DND-41 (cell line): ENCODE results near the gene PSRC1.

Source experiments
- ATAC-seq: fragments of 200-7000 bp; cut with Tn5 transposase; 3 replicates; pipeline ENCODE4 v1.9.1; 2021; ENCODE audit warnings: low read depth; ENCODE audit not compliant: insufficient read depth
- DNase-seq: peaks from one replicate; pipeline ENCODE4 v3.0.0-alpha.2; 2020
- H2AFZ ChIP-seq: 2 replicates; pipeline ENCODE4 v1.6.0; 2012; ENCODE audit warnings: low read depth, low read length
- H3K27ac ChIP-seq: 2 replicates; pipeline ENCODE4 v1.5.1; 2012; ENCODE audit warnings: low read length, inconsistent platforms
- H3K27me3 ChIP-seq: fragments of 200-600 bp; sonication (generic); 2 replicates; pipeline ENCODE4 v1.6.0; 2012; ENCODE audit warnings: low read length, mild to moderate bottlenecking, inconsistent platforms; ENCODE audit not compliant: insufficient read depth, poor library complexity
- H3K36me3 ChIP-seq: 2 replicates; pipeline ENCODE4 v1.5.1; 2012; ENCODE audit warnings: low read length, inconsistent platforms; ENCODE audit not compliant: insufficient read depth
- H3K4me1 ChIP-seq: 2 replicates; pipeline ENCODE4 v1.5.1; 2012; ENCODE audit warnings: mild to moderate bottlenecking, low read length; ENCODE audit not compliant: insufficient read depth
- H3K4me2 ChIP-seq: 2 replicates; pipeline ENCODE4 v1.6.0; 2012; ENCODE audit warnings: mild to moderate bottlenecking, moderate library complexity, low read length, inconsistent platforms; ENCODE audit not compliant: insufficient read depth
- H3K4me3 ChIP-seq, 2 experiments: fragments of 200-600 bp in 1 of 2; shearing (Covaris generic) in 1 of 2; 2 replicates each; pipeline ENCODE4 v1.5.1; 2012 to 2016; ENCODE audit warnings: inconsistent platforms in 2 of 2, low read length in 2 of 2, mild to moderate bottlenecking in 2 of 2, low read depth in 1 of 2, moderate library complexity in 1 of 2
- H3K79me2 ChIP-seq: 2 replicates; pipeline ENCODE4 v1.6.0; 2012; ENCODE audit warnings: low read length, inconsistent platforms; ENCODE audit not compliant: insufficient read depth
- H3K9ac ChIP-seq: 2 replicates; pipeline ENCODE4 v1.6.0; 2012; ENCODE audit warnings: low read depth, mild to moderate bottlenecking, inconsistent platforms, low read length, moderate library complexity
- H3K9me3 ChIP-seq: 2 replicates; pipeline ENCODE4 v1.5.1; 2012; ENCODE audit warnings: low read length, moderate library complexity, mild to moderate bottlenecking, inconsistent platforms; ENCODE audit not compliant: insufficient read depth, severe bottlenecking
- H4K20me1 ChIP-seq: 2 replicates; pipeline ENCODE4 v1.6.0; 2012; ENCODE audit warnings: low read length; ENCODE audit not compliant: insufficient read depth
- CTCF ChIP-seq: IDR thresholded peaks from 2 replicates; pipeline ENCODE4 v1.5.1; 2012; ENCODE audit warnings: borderline replicate concordance, low read length, moderate library complexity, mild to moderate bottlenecking; ENCODE audit not compliant: poor library complexity, severe bottlenecking; ENCODE audit errors: extremely low read depth
- EZH2 ChIP-seq: IDR thresholded peaks from 3 replicates; pipeline ENCODE4 v1.6.1; 2012; ENCODE audit warnings: borderline replicate concordance, low read depth, mild to moderate bottlenecking, moderate library complexity, low read length, inconsistent platforms; ENCODE audit not compliant: severe bottlenecking

Gene PSRC1

GRCh38 chr1:109240158-109241152 is 42.5 kb downstream of the PSRC1 start:
- no peak overlapping the region for H3K4me2 ChIP-seq
- no peaks in the 10 kb centered on the region for H3K79me2 ChIP-seq
- H3K9ac ChIP-seq = no peak overlapping the region
- H4K20me1 ChIP-seq = peaks cover 2% of the 10 kb centered on the region; the same call in 1 of the 2 replicates
- H3K27me3 ChIP-seq = no peaks in the 10 kb centered on the region
- ATAC-seq (peak; percentile 47), DNase-seq (peak; percentile 49)
- H3K4me1 ChIP-seq = no peaks in the 10 kb centered on the region
- H3K4me3 ChIP-seq = no peak overlapping the region
- H3K36me3 ChIP-seq = peaks cover 44% of the 10 kb centered on the region
- H2AFZ ChIP-seq = no peak overlapping the region
- TF ChIP-seq CTCF (no peak), EZH2 (no peak)
- H3K27ac ChIP-seq = no peak overlapping the region
- H3K9me3 ChIP-seq = no peaks in the 10 kb centered on the region

- TF ChIP-seq EZH2 (no peak), CTCF (peak; percentile 68)
- Histone ChIP-seq H3K36me3 (peaks cover 53% of the 10 kb centered on the region), H3K4me2 (no peak overlapping the region), H3K27me3 (no peaks in the 10 kb centered on the region), H2AFZ (no peak overlapping the region), H4K20me1 (peaks cover 2% of the 10 kb centered on the region; the same call in 1 of the 2 replicates), H3K4me3 (no peak overlapping the region), H3K4me1 (no peaks in the 10 kb centered on the region), H3K27ac (no peak overlapping the region), H3K79me2 (no peaks in the 10 kb centered on the region), H3K9me3 (no peaks in the 10 kb centered on the region), H3K9ac (no peak overlapping the region)
- DNase-seq (peak; percentile 48), ATAC-seq (peak; percentile 74)
These were observed 43.4 kb downstream of the PSRC1 start for GRCh38 chr1:109239409-109240068.

GRCh38 chr1:109239047-109239408 is 43.9 kb downstream of the PSRC1 start:
- Histone ChIP-seq H4K20me1 (peaks cover 2% of the 10 kb centered on the region; the same call in 1 of the 2 replicates), H3K4me1 (no peaks in the 10 kb centered on the region), H3K9ac (no peak overlapping the region), H3K36me3 (peaks cover 58% of the 10 kb centered on the region), H3K4me3 (no peak overlapping the region), H3K4me2 (no peak overlapping the region), H3K9me3 (no peaks in the 10 kb centered on the region), H3K79me2 (no peaks in the 10 kb centered on the region), H2AFZ (no peak overlapping the region), H3K27me3 (no peaks in the 10 kb centered on the region), H3K27ac (no peak overlapping the region)
- TF ChIP-seq CTCF = no peak
- TF ChIP-seq EZH2 = no peak
- DNase-seq (no peak), ATAC-seq (no peak)
